Panc1 (cell line): ENCODE data around the gene BBIP1. TPM values are rescaled to one million over a fixed set of nuclear protein-coding genes. Genes with fewer than 3 reads are reported as not detected.

ENCODE experiments used
- ATAC-seq: fragments of 200-7000 bp; cut with Tn5 transposase; 2 replicates; pipeline ENCODE4 v1.9.1; 2020; ENCODE audit warnings: mild to moderate bottlenecking, moderate library complexity
- BruUV-seq: library from RNA; stranded (reverse); fragments of 400-500 nt; replicated peaks from 2 replicates; lab custom pipeline; 2021; lab: Mats Ljungman, UMichigan
- CTCF ChIA-PET: fragments of 300-600 bp; sonication (Branson Sonifier 250); formaldehyde crosslinking; loops from one replicate; lab custom pipeline; 2022; ENCODE audit warnings: antibody characterized with exemption; lab: Charles Lee
- POLR2A ChIA-PET: fragments of 300-600 bp; sonication (Branson Sonifier 250); formaldehyde crosslinking; loops from one replicate; lab custom pipeline; 2022; ENCODE audit warnings: antibody characterized with exemption; lab: Charles Lee
- DNase-seq: peaks from one replicate; pipeline ENCODE4 v3.0.0-alpha.2; 2010; ENCODE audit warnings: low read depth, low spot score
- H3K27ac ChIP-seq: 2 replicates; pipeline ENCODE4 v1.5.1; 2011; ENCODE audit warnings: mild to moderate bottlenecking, low read length, inconsistent platforms
- H3K27me3 ChIP-seq: fragments of 200-500 bp; sonication (Bioruptor generic); 2 replicates; pipeline ENCODE4 v1.6.0; 2014; ENCODE audit warnings: low read length, inconsistent platforms; ENCODE audit not compliant: control insufficient read depth, insufficient read depth
- H3K36me3 ChIP-seq: fragments of 200-500 bp; sonication (Bioruptor generic); 2 replicates; pipeline ENCODE4 v1.5.1; 2014; ENCODE audit warnings: inconsistent platforms, mild to moderate bottlenecking, low read length, moderate library complexity; ENCODE audit not compliant: control insufficient read depth, insufficient read depth
- H3K4me1 ChIP-seq: 2 replicates; pipeline ENCODE4 v1.5.1; 2011; ENCODE audit warnings: inconsistent platforms, mild to moderate bottlenecking, low read length, moderate library complexity; ENCODE audit not compliant: control insufficient read depth, insufficient read depth
- H3K4me3 ChIP-seq, 2 experiments: 2 replicates each; pipeline ENCODE4 v1.5.1; 2011 to 2012; ENCODE audit warnings: low read depth in 2 of 2, low read length in 2 of 2, mild to moderate bottlenecking in 2 of 2, inconsistent platforms in 1 of 2, moderate library complexity in 1 of 2
- H3K9me3 ChIP-seq: fragments of 200-500 bp; sonication (Bioruptor generic); 2 replicates; pipeline ENCODE4 v1.5.1; 2014; ENCODE audit warnings: low read depth, mild to moderate bottlenecking, inconsistent platforms, low read length, moderate library complexity; ENCODE audit not compliant: control insufficient read depth, insufficient read depth
- POLR2AphosphoS5 ChIP-seq: IDR thresholded peaks from 2 replicates; pipeline ENCODE4 v1.6.1; 2012; ENCODE audit warnings: mild to moderate bottlenecking, low read depth, low read length, moderate library complexity
- SIN3A ChIP-seq: IDR thresholded peaks from 2 replicates; pipeline ENCODE4 v1.6.1; 2012; ENCODE audit warnings: low read depth, mild to moderate bottlenecking, low read length, moderate library complexity, borderline replicate concordance; ENCODE audit not compliant: insufficient read depth
- TCF7L2 ChIP-seq: IDR thresholded peaks from 2 replicates; pipeline ENCODE4 v1.6.1; 2011; ENCODE audit warnings: mild to moderate bottlenecking, low read depth, low read length, inconsistent platforms
- in situ Hi-C: cut with HindIII; loops from 2 replicates; pipeline ENCODE4 v1.10.0; 2016; ENCODE audit warnings: low sequenced_read_pairs, low pct_unique_long_range_greater_than_20kb
- intact Hi-C: fragments of 100-400 bp; cut with micrococcal nuclease; formaldehyde crosslinking; loops from one replicate; pipeline ENCODE4 v1.10.0; 2022; ENCODE audit not compliant: unreplicated experiment
- total RNA-seq: library from RNA; stranded (reverse); gene quantifications from one replicate; pipeline ENCODE4 v1.2.1, GENCODE V29; 2021; ENCODE audit not compliant: unreplicated experiment
- TF ChIP-seq, protein P1 (sequence below), 2 experiments: IDR thresholded peaks; 2 replicates each; pipeline ENCODE4 v1.6.1; 2011 to 2012; ENCODE audit warnings: low read depth in 2 of 2, control low read depth in 1 of 2, low read length in 1 of 2, mild to moderate bottlenecking in 1 of 2, moderate library complexity in 1 of 2; ENCODE audit not compliant: insufficient read depth in 1 of 2
- TF ChIP-seq, protein P2 (sequence below): fragments of 450-650 bp; IDR thresholded peaks from 2 replicates; pipeline ENCODE4 v1.5.1; 2017; ENCODE audit warnings: mild to moderate bottlenecking

BBIP1 gene
- total RNA-seq, 1 experiment from 2014 or later = 55.2 TPM

DNA sequence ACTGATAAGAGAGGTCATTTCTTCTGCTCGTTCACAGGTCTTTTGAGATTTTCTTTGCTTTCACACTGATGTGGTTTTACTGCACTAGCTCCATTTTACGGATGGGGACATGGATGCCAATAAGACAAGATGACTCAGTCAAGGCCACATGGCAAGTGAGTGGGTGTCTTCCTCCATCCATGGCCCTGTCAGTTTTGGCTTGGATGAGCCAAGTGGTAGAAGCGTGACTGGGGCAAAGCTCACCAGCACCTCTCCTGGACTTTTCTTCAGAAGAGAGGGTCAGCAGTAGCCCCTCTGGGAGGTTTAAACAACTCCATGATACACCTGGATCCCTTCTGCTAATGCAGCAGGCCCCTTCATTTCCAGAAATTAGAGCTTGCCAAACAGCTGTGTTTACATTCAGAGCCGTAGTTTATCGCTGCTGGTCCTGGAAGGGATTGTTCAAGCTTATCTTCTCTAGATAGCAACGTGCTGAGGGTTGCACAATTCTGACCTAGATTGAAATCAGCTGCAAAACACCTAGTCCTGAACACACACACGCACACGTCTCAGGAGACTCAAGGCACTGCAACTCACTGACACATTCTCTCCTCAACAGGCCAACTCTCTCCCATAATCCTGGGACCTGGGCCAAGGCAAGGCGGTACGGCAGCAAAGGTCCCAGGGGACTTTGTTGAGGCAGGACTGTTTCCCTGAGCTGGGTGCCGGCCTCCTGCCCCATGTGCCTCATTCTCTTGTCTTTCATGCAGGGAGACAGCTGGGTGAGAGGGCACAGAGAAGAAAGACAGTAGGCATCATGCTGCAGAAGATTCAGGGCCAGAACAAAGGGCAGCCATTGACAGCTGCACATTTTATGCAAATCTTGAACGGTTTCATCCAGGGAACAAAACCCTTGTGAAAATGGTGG lies 61.5 kb downstream of the BBIP1 start:
- no peaks in the 10 kb centered on the region for H3K4me1 ChIP-seq
- H3K27me3 ChIP-seq = no peaks in the 10 kb centered on the region
- no peak for DNase-seq
- H3K4me3 ChIP-seq = no peak overlapping the region
- TF ChIP-seq POLR2AphosphoS5 = no peak
- no peak for TF ChIP-seq TCF7L2
- TF ChIP-seq, protein P1, sequence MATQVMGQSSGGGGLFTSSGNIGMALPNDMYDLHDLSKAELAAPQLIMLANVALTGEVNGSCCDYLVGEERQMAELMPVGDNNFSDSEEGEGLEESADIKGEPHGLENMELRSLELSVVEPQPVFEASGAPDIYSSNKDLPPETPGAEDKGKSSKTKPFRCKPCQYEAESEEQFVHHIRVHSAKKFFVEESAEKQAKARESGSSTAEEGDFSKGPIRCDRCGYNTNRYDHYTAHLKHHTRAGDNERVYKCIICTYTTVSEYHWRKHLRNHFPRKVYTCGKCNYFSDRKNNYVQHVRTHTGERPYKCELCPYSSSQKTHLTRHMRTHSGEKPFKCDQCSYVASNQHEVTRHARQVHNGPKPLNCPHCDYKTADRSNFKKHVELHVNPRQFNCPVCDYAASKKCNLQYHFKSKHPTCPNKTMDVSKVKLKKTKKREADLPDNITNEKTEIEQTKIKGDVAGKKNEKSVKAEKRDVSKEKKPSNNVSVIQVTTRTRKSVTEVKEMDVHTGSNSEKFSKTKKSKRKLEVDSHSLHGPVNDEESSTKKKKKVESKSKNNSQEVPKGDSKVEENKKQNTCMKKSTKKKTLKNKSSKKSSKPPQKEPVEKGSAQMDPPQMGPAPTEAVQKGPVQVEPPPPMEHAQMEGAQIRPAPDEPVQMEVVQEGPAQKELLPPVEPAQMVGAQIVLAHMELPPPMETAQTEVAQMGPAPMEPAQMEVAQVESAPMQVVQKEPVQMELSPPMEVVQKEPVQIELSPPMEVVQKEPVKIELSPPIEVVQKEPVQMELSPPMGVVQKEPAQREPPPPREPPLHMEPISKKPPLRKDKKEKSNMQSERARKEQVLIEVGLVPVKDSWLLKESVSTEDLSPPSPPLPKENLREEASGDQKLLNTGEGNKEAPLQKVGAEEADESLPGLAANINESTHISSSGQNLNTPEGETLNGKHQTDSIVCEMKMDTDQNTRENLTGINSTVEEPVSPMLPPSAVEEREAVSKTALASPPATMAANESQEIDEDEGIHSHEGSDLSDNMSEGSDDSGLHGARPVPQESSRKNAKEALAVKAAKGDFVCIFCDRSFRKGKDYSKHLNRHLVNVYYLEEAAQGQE (IDR thresholded peaks at IDR 0.05; ENCODE audit: insufficient read depth in 1 of 2, low read depth in 2 of 2, low read length in 1 of 2) = no peak
- TF ChIP-seq, protein P2, sequence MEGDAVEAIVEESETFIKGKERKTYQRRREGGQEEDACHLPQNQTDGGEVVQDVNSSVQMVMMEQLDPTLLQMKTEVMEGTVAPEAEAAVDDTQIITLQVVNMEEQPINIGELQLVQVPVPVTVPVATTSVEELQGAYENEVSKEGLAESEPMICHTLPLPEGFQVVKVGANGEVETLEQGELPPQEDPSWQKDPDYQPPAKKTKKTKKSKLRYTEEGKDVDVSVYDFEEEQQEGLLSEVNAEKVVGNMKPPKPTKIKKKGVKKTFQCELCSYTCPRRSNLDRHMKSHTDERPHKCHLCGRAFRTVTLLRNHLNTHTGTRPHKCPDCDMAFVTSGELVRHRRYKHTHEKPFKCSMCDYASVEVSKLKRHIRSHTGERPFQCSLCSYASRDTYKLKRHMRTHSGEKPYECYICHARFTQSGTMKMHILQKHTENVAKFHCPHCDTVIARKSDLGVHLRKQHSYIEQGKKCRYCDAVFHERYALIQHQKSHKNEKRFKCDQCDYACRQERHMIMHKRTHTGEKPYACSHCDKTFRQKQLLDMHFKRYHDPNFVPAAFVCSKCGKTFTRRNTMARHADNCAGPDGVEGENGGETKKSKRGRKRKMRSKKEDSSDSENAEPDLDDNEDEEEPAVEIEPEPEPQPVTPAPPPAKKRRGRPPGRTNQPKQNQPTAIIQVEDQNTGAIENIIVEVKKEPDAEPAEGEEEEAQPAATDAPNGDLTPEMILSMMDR = no peak
- no peak for TF ChIP-seq SIN3A
- ChIA-PET POLR2A (no interaction called here), CTCF (interaction anchor here (0.6 to 1.5 kb wide), 2 partner anchors 14 to 53 kb away, joined by 3 read pairs; no protein-coding TSS in a partner anchor)
- ATAC-seq = peak; percentile 37; the same call in 1 of the 2 replicates
- intact Hi-C loops = no loop called here
- no peaks in the 10 kb centered on the region for H3K36me3 ChIP-seq
- H3K27ac ChIP-seq = peak overlapping the region; percentile 51; the same call in 1 of the 2 replicates
- H3K9me3 ChIP-seq = no peaks in the 10 kb centered on the region
- in situ Hi-C loops = no loop called here
- no TSS peak for BruUV-seq

DNA sequence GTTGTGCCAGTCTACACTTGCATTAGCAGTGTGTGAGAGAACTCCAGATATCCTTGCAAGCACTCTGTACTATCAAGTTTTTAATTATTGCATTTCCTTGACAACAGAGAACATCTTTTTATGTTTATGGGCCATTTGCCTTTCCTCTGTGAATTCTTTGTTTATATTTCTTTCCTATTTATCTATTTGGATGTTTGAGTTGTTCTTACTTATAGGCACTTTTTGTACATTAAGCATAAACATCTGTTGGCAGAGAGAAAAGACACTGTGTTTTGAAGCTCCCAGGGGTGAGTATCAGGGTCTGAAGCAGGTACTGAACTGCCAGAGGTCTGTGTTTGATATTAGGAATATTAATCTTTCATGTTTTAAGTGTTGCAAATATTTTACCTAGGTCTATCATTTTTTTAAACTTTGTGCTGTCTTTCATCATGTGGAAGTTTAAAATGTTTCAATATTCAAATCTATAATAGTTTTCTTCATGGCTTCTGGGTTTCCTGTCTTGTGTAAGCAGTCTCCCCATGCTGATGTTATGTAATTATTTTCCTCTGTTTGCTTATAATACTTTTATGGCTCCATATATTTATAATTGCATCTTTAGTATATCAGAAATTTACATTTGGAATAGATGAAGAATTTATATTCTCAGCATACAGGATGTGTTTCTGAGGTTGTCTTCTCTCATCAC lies 64.9 kb downstream of the BBIP1 start:
- ATAC-seq (no peak), DNase-seq (no peak)
- no peaks in the 10 kb centered on the region for H3K9me3 ChIP-seq
- in situ Hi-C loops = no loop called here
- ChIA-PET CTCF (no interaction called here), POLR2A (no interaction called here)
- intact Hi-C loops = no loop called here
- H3K4me1 ChIP-seq = 0 out of 2 replicates have a peak, but pooled peaks cover 3% of the 10 kb centered on the region
- H3K4me3 ChIP-seq = no peak overlapping the region
- TF ChIP-seq, protein P1 (IDR thresholded peaks at IDR 0.05; ENCODE audit: insufficient read depth in 1 of 2, low read depth in 2 of 2, low read length in 1 of 2) = no peak
- TF ChIP-seq, protein P2 = no peak
- no peak for TF ChIP-seq SIN3A
- no peak for TF ChIP-seq POLR2AphosphoS5
- TF ChIP-seq TCF7L2 = no peak
- H3K27ac ChIP-seq = no peak overlapping the region
- no peaks in the 10 kb centered on the region for H3K27me3 ChIP-seq
- no TSS peak for BruUV-seq
- H3K36me3 ChIP-seq = no peaks in the 10 kb centered on the region
